ENCODE data around the gene MYO18A.
A peak's percentile ranks its signal among the peaks of the same experiment; 100 is the strongest.
"Not testable (repeated sequence)": the region's sequence is repeated elsewhere in the genome, so short reads cannot be mapped to it uniquely, and the experiment has no call there.

Gene MYO18A

DNA sequence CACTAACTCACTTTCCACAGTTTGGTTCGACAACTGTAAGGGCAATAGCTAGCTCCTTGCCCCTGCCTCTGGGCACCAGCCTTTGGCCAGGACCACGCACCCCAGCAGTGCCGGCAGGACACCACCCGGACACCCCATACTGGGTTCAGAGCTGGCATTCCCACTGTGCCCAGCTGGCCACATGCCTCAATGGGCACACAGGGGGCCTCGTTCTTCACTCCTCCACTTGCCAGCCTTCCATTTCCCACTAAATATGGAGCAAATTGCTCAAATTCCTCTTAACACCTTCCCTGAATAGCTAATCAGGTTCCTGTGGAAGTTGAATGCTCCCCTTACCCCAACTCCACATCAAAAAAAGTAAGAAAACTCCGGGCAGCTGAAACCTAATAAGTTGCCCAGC lies 84.8 kb downstream of the MYO18A start:
- no peak for DNase-seq

DNA sequence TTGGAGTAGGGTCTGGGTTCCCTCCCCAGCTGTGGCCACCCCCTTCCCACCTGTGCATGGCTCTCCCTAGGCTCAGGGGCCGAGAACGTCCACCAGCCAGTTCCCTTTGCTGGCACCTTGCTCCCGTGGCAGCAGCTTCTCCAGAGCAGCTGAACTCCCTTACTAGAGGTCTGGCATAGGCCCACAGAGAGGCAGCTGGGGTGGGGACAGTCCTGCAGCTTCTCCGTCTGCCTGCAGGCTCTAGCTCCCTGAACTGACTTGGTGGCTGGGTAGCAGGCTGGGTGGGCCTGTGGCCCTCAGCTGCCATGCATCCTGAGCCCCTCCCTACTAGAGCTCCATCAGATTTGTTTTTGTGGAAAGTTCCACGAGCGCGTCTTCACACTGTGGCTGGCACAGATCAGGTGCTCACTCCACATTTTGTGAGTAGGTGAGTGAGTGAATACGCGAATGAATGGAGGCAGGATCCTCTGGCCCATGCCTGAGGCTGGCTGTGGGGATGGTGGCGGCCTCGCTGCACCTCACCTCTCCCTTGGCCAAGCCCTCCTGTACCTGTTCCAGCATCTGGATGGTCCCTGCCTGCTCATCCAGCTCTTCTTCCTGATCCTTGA lies 86.0 kb downstream of the MYO18A start:
- no peak for DNase-seq

GRCh38 chr17:29093090-29093871 lies 86.9 kb downstream of the MYO18A start:
- DNase-seq = no peak

DNA sequence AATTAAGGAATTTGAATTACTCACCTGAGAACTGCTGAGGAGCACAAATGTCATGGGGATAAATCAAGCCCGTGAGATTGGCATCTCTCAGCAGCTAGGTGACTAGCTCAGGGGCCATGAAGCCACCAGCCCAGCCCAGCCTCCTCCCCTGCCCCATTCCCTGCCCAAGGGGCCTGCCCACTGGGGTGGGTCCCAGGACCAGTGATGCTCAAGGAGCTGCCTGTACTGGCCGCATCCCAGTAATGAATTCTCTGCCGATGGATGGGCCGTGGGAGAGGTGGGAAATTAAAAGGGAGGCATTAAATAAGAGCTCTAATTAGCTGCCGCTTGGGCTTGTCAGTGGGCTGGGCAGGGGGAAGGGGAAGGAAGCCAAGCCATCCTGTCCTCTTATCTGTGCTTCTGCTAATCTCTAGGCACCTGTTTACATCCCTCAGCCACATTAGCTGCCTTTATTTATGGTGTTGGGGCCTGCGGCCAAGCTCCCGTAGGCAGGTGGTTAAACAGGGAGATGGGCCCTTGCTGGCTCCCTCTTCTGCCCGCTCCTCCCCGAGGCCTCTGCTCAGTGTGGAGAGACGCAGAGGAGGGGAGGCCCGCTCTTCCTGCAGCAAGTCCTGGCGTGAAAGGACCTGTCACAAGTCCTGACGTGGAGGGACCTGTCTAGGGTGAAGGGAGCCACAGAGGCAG lies 88.5 kb downstream of the MYO18A start:
- DNase-seq = peak; percentile 72

DNA sequence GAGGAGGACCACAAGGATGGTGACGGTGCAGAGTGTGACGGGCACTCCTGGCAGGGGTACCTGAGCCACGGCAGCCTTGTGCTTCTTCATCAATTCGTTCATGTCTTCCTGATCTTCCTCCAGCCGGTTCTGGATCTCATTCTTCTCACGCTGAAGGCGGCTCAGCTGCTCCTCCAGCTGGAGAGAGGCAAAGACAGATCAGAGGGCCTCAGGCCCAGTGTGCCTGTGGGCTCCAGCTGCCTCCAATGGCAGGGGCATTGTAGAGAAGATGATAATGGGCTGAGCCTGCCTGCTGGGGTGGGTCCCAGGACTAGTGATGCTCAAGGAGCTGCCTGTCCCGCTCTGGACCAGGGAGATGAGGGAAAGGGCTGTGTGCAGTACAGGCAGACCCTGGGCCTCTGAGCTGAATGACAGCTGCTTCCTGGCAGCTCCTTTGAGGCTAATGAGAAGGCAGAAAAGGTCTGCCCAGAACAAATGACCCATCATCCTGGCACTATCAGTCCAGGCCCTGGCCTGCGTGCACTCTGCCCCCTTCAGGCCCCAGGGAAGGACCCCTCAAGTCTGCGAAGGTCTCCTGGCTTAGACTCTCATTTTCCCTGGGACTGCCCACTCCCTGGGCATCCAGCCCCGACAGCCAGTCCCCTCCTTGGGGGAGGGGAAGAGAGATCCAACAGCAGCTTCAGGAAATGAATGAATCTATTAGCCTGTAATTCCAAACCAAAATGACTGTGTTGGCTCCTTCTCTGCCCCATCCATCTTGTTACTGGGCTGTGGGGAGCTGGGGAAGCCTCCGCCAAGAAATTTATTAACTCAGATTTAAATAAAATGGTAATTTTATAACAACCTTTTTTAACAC lies 89.2 kb downstream of the MYO18A start:
- no peak for DNase-seq

DNA sequence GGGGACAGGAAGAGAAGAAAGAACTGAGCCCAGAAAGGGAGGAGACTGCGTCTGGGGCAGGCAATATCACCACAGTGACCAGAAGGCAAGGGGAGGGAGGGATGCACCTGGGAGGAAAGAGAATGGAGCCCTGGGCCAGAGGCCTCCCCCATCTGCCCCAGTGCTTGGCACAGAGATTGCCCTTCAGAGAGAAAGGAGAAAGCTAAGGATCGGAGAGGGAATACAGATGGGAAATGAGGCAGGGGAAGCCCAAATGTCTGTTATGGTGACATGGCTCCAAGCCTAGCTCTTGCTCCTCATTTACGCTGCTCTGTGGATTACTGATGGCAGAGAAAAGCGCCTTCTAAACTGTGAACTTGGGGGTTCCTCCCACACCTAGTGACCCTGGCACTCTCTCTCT lies 90.1 kb downstream of the MYO18A start:
- no peak for DNase-seq

DNA sequence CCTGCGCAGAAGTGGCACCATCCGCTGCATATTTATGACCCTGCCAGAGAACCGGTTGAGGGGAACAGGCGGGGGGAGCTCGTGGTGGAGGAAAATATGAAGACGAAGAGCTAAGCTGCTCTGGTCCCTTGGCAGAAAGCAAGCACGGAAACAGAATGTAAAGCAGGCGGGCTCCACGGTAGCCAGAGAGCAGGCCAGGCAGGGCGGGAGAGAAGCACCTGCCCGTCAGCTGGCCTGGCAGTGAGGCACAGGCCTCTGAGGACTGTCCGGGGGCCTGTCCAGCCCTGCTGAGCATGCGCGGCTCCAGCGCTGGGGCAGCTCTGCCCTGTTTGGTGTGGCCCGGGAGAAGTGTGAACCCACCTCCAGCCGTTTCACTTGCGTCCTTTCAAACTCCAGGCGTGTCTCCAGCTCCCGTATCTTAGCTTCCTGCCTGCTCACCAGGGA lies 90.6 kb downstream of the MYO18A start:
- peak; percentile 85 for DNase-seq

- DNase-seq = not testable (repeated sequence)
Observed at GRCh38 chr17:29088782-29089181, 91.4 kb downstream of the MYO18A start.

GRCh38 chr17:29086628-29087332 lies 93.4 kb downstream of the MYO18A start:
- no peak for DNase-seq

DNA sequence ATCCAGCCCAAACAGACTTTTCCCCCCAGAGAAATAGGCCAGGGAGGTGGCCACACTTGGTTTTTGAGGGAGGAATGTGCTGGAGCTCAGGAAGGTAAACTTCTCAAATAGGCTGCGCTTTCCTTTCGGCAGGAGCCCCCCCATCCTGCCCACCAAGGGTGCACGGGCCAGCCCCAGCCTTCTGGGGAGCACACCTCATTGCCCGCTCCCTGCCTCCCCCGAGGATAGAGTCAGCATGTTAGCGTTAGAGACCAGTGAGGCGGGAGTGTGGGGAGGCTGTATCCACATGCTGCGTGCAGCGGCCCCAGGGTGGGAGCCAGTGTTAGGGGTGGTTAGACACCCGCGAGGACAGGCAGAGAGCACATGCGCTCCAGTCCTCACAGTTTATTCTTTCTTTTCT lies 95.0 kb downstream of the MYO18A start:
- no peak for DNase-seq

DNA sequence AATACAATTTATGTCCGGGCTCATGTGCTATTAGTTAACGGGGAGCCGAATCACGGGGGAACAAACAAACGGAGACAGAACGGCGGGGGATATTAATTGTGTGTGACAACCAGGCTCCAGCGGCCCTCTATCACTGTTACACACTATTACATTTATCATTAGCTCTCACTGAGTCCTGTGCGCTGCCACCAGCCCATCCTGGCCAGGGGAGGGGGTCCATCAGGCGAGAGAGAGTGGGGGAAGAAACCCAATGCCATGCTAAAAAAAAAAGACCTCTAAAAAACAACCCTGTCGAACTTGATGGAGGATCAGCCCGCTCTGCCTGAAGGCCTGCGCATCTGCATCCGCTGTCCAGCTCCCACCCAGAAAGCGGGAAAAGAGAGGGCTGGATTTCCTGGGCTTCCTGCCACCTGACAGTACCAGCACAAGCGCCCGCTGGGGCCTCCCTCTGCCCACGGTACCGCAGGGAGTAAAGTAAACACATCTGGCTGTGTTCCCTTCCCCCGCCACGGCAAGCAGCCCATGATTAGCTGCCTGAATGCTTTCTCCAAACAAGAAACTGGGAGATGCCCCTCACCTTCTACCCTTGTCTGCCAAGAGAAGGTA lies 95.6 kb downstream of the MYO18A start:
- DNase-seq = peak; percentile 82

- DNase-seq = no peak
Observed at GRCh38 chr17:29080965-29081364, 99.2 kb downstream of the MYO18A start.

DNA sequence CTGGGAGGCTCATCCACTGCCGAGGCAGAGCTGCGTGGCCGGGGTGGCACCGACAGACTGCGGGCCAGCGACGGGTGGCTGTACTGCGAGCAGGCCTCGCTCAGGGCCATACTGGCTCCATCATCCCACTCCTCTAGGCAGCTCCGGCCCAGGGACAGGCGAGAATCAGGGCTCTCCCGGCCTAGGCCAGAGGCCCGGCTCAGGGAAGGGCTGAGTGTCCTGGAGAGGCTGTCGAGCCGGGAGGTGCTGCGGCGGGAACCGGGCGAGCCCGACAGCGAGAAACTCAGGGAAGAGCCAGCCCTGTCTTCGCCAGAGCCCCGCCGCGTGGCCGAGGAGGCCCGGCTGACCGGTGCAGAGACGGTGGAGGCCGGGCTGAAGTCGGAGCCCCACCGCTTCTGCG lies 99.9 kb downstream of the MYO18A start:
- DNase-seq = no peak

GRCh38 chr17:29079887-29080286 lies 100.3 kb downstream of the MYO18A start:
- DNase-seq = no peak

DNA sequence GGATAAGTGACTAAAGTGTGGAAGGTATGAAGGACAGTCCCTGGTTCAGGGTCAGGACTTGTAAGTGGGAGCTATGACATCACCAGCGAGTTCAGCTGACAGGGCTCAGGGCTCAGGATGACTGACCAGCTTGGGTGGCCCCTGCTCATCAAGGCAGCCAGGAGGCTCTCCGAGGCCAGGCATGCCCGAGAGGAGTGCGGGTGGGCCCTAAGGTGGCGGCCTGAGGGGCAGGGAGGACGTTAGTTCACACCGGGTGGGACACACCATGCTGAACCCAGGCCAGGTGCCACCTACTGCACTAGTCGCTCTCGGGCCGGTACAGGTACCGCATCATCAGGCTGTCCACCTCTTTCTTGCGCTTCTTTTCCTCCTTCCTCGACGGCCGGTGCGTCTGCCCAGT lies 100.8 kb downstream of the MYO18A start:
- DNase-seq = no peak

GRCh38 chr17:29078183-29079045 lies 101.8 kb downstream of the MYO18A start:
- DNase-seq = no peak

- no peak for DNase-seq
Observed at GRCh38 chr17:29077320-29077719, 102.9 kb downstream of the MYO18A start.

DNA sequence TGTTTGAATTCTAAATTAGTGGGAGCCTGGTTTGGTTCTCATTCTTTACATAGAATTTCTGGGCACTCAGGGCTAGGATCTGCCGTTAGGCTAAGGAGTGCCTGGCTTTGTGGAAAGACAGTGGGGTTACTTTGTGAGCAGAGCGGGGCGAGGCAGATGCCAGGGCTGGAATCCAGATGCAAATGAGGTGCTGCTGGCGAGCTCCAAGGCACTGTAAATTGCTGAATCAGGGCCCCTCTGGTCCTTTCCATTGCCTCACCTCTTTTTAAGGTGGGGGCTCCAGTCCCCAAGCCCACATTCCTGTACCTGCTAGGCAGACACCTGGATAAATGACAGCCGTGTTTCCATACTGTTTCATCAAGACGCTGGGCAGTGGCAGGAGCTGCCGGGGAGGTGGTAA lies 103.5 kb downstream of the MYO18A start:
- DNase-seq = no peak

DNA sequence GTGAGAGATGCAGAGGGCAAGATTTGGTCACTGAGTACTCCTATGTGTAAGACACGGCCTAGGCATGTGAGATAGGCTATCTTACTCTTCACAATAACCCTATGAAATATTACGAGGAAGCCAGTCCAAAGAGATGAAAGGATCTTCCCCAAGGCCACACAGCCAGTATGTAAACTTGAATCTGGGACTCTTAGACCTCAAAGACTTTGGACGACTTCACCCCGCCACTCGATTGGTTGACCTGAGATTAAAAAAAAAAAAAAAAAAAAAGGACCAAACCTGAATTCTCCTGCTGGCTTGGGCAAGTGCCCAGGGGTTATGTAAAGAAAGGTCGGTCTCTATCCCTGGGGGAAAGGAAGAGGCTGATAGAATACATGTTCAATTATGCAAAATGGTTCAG lies 104.1 kb downstream of the MYO18A start:
- no peak for DNase-seq

DNA sequence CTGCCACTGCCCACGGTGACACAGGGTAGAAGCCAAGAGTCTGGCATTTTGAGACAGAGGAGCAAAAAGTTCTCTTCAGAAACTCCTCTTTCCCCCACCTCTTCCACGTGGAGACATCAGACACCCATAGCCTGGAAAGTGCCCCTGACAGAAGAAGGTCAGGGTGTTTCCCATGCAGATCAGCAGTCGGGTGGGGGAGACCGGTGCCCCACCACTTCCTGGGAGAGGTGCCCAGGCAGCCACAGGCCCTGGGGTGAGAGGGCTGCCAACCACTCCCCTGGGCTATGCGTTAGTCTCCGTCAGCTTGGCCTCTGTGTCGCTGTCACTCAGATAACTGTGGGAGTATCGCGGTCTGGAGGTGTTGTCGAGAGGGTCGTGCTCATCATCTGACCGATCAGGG lies 105.7 kb downstream of the MYO18A start:
- DNase-seq = no peak

GRCh38 chr17:29073520-29073919 lies 106.7 kb downstream of the MYO18A start:
- no peak for DNase-seq

Data from NCI-H510A (cell line).